ENCODE results near the gene SND1. TPM values are rescaled to one million over a fixed set of nuclear protein-coding genes. Genes with fewer than 3 reads are reported as not detected.
A peak's percentile ranks its signal among the peaks of the same experiment; 100 is the strongest.

SND1 gene
- total RNA-seq, 1 experiment from 2014 or later: 274 TPM

DNA sequence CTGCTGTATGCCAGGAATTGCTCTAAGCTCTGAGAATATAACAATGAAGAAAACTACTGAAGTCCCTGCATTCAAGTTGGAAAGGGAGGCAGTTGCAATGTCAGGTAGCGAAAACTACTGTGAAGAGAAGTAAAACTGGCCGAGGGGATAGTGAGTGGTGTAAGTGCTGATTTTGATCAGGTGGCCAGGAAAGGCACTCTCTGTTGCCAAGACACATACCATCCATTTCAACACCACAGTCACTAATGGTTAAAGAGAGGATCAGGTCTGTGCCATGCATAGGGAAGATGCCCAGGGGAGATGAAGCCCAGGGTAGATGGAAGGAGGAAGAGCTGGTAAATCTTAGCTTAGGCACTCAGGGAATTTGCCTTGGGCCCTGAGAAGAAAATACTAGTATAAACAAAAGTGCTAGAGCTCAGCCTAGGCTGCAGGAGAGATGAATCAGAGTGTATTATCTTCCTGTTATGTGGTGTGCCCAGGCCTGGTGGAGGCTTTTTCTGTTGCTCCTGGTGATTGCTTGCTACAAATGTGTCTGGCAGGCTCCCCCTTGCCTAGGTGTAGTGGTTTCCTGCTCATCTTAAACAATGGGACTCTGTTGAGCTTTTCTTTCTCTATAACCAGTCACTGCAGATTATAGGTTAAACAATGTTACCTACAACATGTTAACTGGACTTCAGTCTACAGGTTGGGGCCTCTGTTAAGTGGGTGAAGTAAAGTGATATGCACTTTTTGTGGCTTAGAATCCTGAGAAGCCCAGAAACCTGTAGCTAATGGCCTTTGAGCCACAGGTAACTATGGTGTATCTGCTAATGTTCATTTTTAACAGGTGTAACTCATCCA, 253.7 kb downstream of the SND1 start:
- H3K27me3 Mint-ChIP-seq (ENCODE audit: insufficient read depth, unreplicated experiment): no peaks in the 10 kb centered on the region
- H3K4me3 ChIP-seq (ENCODE audit: low read depth, low read length): no peak overlapping the region
- no peak for DNase-seq
- H3K36me3 ChIP-seq (ENCODE audit: control insufficient read depth, insufficient read depth, low read length): no peaks in the 10 kb centered on the region
- intact Hi-C loops (cut with micrococcal nuclease; ENCODE audit: unreplicated experiment): no loop called here
- POLR2A ChIA-PET: no interaction called here
- TF ChIP-seq, protein P1, sequence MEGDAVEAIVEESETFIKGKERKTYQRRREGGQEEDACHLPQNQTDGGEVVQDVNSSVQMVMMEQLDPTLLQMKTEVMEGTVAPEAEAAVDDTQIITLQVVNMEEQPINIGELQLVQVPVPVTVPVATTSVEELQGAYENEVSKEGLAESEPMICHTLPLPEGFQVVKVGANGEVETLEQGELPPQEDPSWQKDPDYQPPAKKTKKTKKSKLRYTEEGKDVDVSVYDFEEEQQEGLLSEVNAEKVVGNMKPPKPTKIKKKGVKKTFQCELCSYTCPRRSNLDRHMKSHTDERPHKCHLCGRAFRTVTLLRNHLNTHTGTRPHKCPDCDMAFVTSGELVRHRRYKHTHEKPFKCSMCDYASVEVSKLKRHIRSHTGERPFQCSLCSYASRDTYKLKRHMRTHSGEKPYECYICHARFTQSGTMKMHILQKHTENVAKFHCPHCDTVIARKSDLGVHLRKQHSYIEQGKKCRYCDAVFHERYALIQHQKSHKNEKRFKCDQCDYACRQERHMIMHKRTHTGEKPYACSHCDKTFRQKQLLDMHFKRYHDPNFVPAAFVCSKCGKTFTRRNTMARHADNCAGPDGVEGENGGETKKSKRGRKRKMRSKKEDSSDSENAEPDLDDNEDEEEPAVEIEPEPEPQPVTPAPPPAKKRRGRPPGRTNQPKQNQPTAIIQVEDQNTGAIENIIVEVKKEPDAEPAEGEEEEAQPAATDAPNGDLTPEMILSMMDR (IDR thresholded peaks at IDR 0.05; ENCODE audit: insufficient read depth in 1 of 2, low read depth in 1 of 2, low read length in 1 of 2, severe bottlenecking in 1 of 2, unreplicated experiment in 1 of 2): no peak
- no peak overlapping the region for H3K4me3 Mint-ChIP-seq (ENCODE audit: unreplicated experiment)
- CTCF ChIA-PET: interaction anchor here (0.5 to 0.6 kb wide), 3 partner anchors 12 to 504 kb away, joined by 3 to 6 read pairs (median 3); partner anchors contain the start of gene IMPDH1
- no peaks in the 10 kb centered on the region for H3K27me3 ChIP-seq (replicated peaks; ENCODE audit: control insufficient read depth, insufficient read depth, low read length)
- peak overlapping the region; percentile 24 for H3K27ac Mint-ChIP-seq (ENCODE audit: unreplicated experiment)
- no peaks in the 10 kb centered on the region for H3K9me3 ChIP-seq
- H3K9me3 Mint-ChIP-seq (ENCODE audit: unreplicated experiment): no peaks in the 10 kb centered on the region
- peaks cover 60% of the 10 kb centered on the region for H3K4me1 ChIP-seq
- H3K36me3 Mint-ChIP-seq (ENCODE audit: insufficient read depth, unreplicated experiment): peaks cover 30% of the 10 kb centered on the region
- BruUV-seq (replicated peaks): no TSS peak
- peaks cover 50% of the 10 kb centered on the region for H3K4me1 Mint-ChIP-seq (ENCODE audit: low read depth, unreplicated experiment)

DNA sequence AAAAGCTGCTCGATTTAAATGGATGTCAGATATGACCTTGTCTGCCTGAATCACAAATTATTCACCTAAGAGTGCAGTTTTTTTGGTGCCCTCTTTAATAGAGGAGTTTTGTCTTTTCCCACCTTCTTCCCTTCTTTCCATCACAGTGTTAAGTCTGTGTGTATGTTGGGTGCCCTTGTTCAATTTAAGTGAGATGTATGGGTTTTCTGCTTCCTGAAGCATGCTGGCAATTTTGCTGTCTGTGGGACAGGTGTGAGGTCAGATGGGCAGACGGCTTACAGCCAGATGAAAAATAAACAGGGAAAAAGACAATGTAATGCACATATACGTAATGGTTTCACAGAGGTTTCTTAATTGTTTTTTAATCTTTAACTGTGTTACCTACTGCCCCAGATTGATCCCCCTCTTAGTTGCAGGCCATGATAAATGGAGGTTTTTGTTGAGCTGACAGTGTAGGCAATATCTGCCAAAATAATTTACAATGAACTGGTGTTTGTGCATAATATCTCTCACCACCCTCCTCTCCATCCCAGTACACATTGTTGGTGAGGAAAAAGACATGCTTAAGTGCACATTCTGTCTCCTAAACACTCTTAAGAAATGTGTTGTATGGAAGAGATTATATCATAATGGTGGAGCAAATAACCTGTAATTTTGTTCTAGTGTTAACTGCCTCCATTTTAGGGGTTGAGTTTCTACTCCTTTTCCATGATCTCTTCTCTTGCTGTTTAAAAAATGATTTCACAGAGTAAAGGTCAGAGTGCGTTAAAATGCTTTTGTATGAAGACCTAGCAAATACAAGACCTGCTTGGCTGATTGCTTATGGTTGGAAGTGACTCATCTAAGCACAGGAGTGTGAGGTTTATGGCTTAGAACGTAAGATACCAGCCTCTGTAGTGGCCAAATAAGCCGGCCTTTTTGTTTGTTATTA, 255.4 kb downstream of the SND1 start:
- BruUV-seq (replicated peaks): TSS peak; percentile 20
- POLR2A ChIA-PET: no interaction called here
- Histone ChIP-seq H3K9me3 (no peaks in the 10 kb centered on the region), H3K4me1 (peaks cover 55% of the 10 kb centered on the region), H3K4me3 (ENCODE audit: low read depth, low read length) (no peak overlapping the region), H3K27me3 (replicated peaks; ENCODE audit: control insufficient read depth, insufficient read depth, low read length) (no peaks in the 10 kb centered on the region), H3K36me3 (ENCODE audit: control insufficient read depth, insufficient read depth, low read length) (no peaks in the 10 kb centered on the region)
- TF ChIP-seq, protein P1 (IDR thresholded peaks at IDR 0.05; ENCODE audit: insufficient read depth in 1 of 2, low read depth in 1 of 2, low read length in 1 of 2, severe bottlenecking in 1 of 2, unreplicated experiment in 1 of 2): no peak
- no peaks in the 10 kb centered on the region for H3K9me3 Mint-ChIP-seq (ENCODE audit: unreplicated experiment)
- intact Hi-C loops (cut with micrococcal nuclease; ENCODE audit: unreplicated experiment): no loop called here
- H3K36me3 Mint-ChIP-seq (ENCODE audit: insufficient read depth, unreplicated experiment): peaks cover 40% of the 10 kb centered on the region
- peaks cover 47% of the 10 kb centered on the region for H3K4me1 Mint-ChIP-seq (ENCODE audit: low read depth, unreplicated experiment)
- CTCF ChIA-PET: no interaction called here
- H3K27ac Mint-ChIP-seq (ENCODE audit: unreplicated experiment): peak overlapping the region; percentile 43
- peak; percentile 43 to 58 for DNase-seq
- H3K4me3 Mint-ChIP-seq (ENCODE audit: unreplicated experiment): no peak overlapping the region
- no peaks in the 10 kb centered on the region for H3K27me3 Mint-ChIP-seq (ENCODE audit: insufficient read depth, unreplicated experiment)
